ENCODE measurements around the gene PA2G4.
"Not testable (repeated sequence)": the region's sequence is repeated elsewhere in the genome, so short reads cannot be mapped to it uniquely, and the experiment has no call there.

- not testable (repeated sequence) for TF ChIP-seq CTCF (optimal IDR thresholded peaks at IDR 0.05 in 1 of 3, IDR thresholded peaks at IDR 0.05 in 1 of 3, conservative IDR thresholded peaks at IDR 0.05 in 1 of 3; ENCODE audit: extremely low read depth in 1 of 3, insufficient read depth in 2 of 3, low read length in 3 of 3); EZH2 (IDR thresholded peaks at IDR 0.05; ENCODE audit: low read length)
These were observed 52.3 kb downstream of the PA2G4 start for GRCh38 chr12:56156464-56157200.

Data from keratinocyte (primary cell).